Fibroblast of lung (primary cell): ENCODE results near the gene VWA7.

Experiments
- CTCF ChIP-seq, 2 donors: IDR thresholded peaks in 1 of 2; conservative IDR thresholded peaks in 1 of 2; 1 replicate in 1 of 2; 2 replicates in 1 of 2; pipeline ENCODE4 v1.5.1; 2011 to 2012; ENCODE audit warnings: low read length in 2 of 2, control low read depth in 1 of 2, inconsistent platforms in 1 of 2, low read depth in 1 of 2, mild to moderate bottlenecking in 1 of 2
- EZH2 ChIP-seq: IDR thresholded peaks from 2 replicates; pipeline ENCODE4 v1.5.1; 2012; ENCODE audit warnings: low read length, control low read depth, mild to moderate bottlenecking; ENCODE audit errors: missing control alignments

- TF ChIP-seq CTCF (conservative IDR thresholded peaks at IDR 0.05 in 1 of 2, IDR thresholded peaks at IDR 0.05 in 1 of 2; ENCODE audit: low read depth in 1 of 2, low read length in 2 of 2), result no peak
- no peak for TF ChIP-seq EZH2
Measured at GRCh38 chr6:31727034-31727716, 50.0 kb downstream of the VWA7 start.
